HUDEP-2 (cell line): ENCODE results near the gene COPS4.
"Not testable (repeated sequence)": the region's sequence is repeated elsewhere in the genome, so short reads cannot be mapped to it uniquely, and the experiment has no call there.

Experiments used
- DNase-seq, 76 experiments: peaks; one replicate each; lab custom pipeline; 2025; ENCODE audit not compliant: unreplicated experiment in 76 of 76; lab: John Stamatoyannopoulos, UW

COPS4 gene

GRCh38 chr4:83034630-83035494 is at the start of gene COPS4:
Gene COPS4 (plus strand): TSS chr4:83035183. CDS start chr4:83035225, 42 bp downstream.
- peak; percentile 68 to 99 (median 96) for DNase-seq

GRCh38 chr4:82987519-82987918 is 47.5 kb upstream of the COPS4 start:
- DNase-seq, result not testable (repeated sequence)

GRCh38 chr4:82988323-82988832 is 46.6 kb upstream of the COPS4 start:
- DNase-seq, result no peak

GRCh38 chr4:82989575-82990429 is 45.2 kb upstream of the COPS4 start:
- no peak for DNase-seq

- no peak for DNase-seq
Observed at GRCh38 chr4:82994834-82995233, 40.1 kb upstream of the COPS4 start.

- DNase-seq, result no peak
Observed at GRCh38 chr4:82998898-82999297, 36.1 kb upstream of the COPS4 start.

GRCh38 chr4:83002329-83002728 is 32.7 kb upstream of the COPS4 start:
- DNase-seq, result no peak

- not testable (repeated sequence) for DNase-seq
Observed at GRCh38 chr4:83003044-83003791, 31.8 kb upstream of the COPS4 start.

GRCh38 chr4:83009529-83009928 is 25.5 kb upstream of the COPS4 start:
- no peak for DNase-seq

GRCh38 chr4:83010111-83010521 is 24.9 kb upstream of the COPS4 start:
- DNase-seq, result peak in 21 of 76 experiments; percentile 2 to 51 (median 23)

- DNase-seq, result peak in 74 of 76 experiments; percentile 3 to 85 (median 69)
Observed at GRCh38 chr4:83010522-83011318, 24.3 kb upstream of the COPS4 start, which contains the start of gene LIN54. Gene LIN54 (minus strand): TSS chr4:83010823. CDS start chr4:82984844, 25,979 bp downstream.

- peak in 4 of 76 experiments; percentile 8 to 34 (median 24) for DNase-seq
Observed at GRCh38 chr4:83011689-83012199, 23.2 kb upstream of the COPS4 start.

GRCh38 chr4:83012200-83012686 is 22.7 kb upstream of the COPS4 start:
- DNase-seq, result peak in 30 of 76 experiments; percentile 1 to 46 (median 20)

- DNase-seq, result peak in 75 of 76 experiments; percentile 29 to 98 (median 95)
Observed at GRCh38 chr4:83012687-83013419, 22.1 kb upstream of the COPS4 start.

- no peak for DNase-seq
Observed at GRCh38 chr4:83013420-83013867, 21.5 kb upstream of the COPS4 start.

- no peak for DNase-seq
Observed at GRCh38 chr4:83013902-83014301, 21.1 kb upstream of the COPS4 start.

GRCh38 chr4:83019794-83020494 is 15.0 kb upstream of the COPS4 start:
- DNase-seq, result no peak
